ENCODE results near the gene MBNL2.

MBNL2 gene

GRCh38 chr13:97387890-97388289 is 165.8 kb downstream of the MBNL2 start:
- Histone ChIP-seq H3K4me3 (IDR thresholded peaks at IDR 0.05; ENCODE audit: insufficient read depth, low read depth, low read length) (no peak overlapping the region), H3K36me3 (ENCODE audit: insufficient read depth) (no peaks in the 10 kb centered on the region), H3K4me1 (ENCODE audit: low read depth, poor library complexity, severe bottlenecking) (no peaks in the 10 kb centered on the region), H3K79me2 (ENCODE audit: insufficient read depth, low read depth) (no peaks in the 10 kb centered on the region), H2AFZ (ENCODE audit: low read depth) (no peak overlapping the region), H3K4me2 (no peak overlapping the region), H3K27me3 (ENCODE audit: insufficient read depth, low read depth) (no peaks in the 10 kb centered on the region), H3K27ac (no peak overlapping the region), H4K20me1 (ENCODE audit: insufficient read depth) (no peaks in the 10 kb centered on the region), H3K9ac (no peak overlapping the region)
- no peak for TF ChIP-seq CTCF (conservative IDR thresholded peaks at IDR 0.05; ENCODE audit: low read depth, low read length)

GRCh38 chr13:97388373-97388772 is 166.2 kb downstream of the MBNL2 start:
- Histone ChIP-seq H3K36me3 (ENCODE audit: insufficient read depth) (no peaks in the 10 kb centered on the region), H3K27ac (no peak overlapping the region), H4K20me1 (ENCODE audit: insufficient read depth) (no peaks in the 10 kb centered on the region), H3K4me3 (IDR thresholded peaks at IDR 0.05; ENCODE audit: insufficient read depth, low read depth, low read length) (no peak overlapping the region), H2AFZ (ENCODE audit: low read depth) (no peak overlapping the region), H3K9ac (no peak overlapping the region), H3K4me2 (no peak overlapping the region), H3K79me2 (ENCODE audit: insufficient read depth, low read depth) (no peaks in the 10 kb centered on the region), H3K27me3 (ENCODE audit: insufficient read depth, low read depth) (no peaks in the 10 kb centered on the region), H3K4me1 (ENCODE audit: low read depth, poor library complexity, severe bottlenecking) (no peaks in the 10 kb centered on the region)
- no peak for TF ChIP-seq CTCF (conservative IDR thresholded peaks at IDR 0.05; ENCODE audit: low read depth, low read length)

- H3K4me1 ChIP-seq (ENCODE audit: low read depth, poor library complexity, severe bottlenecking) = no peaks in the 10 kb centered on the region
- H2AFZ ChIP-seq (ENCODE audit: low read depth) = no peak overlapping the region
- H3K9ac ChIP-seq = no peak overlapping the region
- H3K4me2 ChIP-seq = no peak overlapping the region
- H3K27me3 ChIP-seq (ENCODE audit: insufficient read depth, low read depth) = no peaks in the 10 kb centered on the region
- no peak overlapping the region for H3K27ac ChIP-seq
- no peaks in the 10 kb centered on the region for H3K79me2 ChIP-seq (ENCODE audit: insufficient read depth, low read depth)
- TF ChIP-seq CTCF (conservative IDR thresholded peaks at IDR 0.05; ENCODE audit: low read depth, low read length) = no peak
- H3K36me3 ChIP-seq (ENCODE audit: insufficient read depth) = no peaks in the 10 kb centered on the region
- no peak overlapping the region for H3K4me3 ChIP-seq (IDR thresholded peaks at IDR 0.05; ENCODE audit: insufficient read depth, low read depth, low read length)
- H4K20me1 ChIP-seq (ENCODE audit: insufficient read depth) = no peaks in the 10 kb centered on the region
Measured at GRCh38 chr13:97390941-97391600, 168.9 kb downstream of the MBNL2 start.

GRCh38 chr13:97392020-97392419 is 169.9 kb downstream of the MBNL2 start:
- no peaks in the 10 kb centered on the region for H3K27me3 ChIP-seq (ENCODE audit: insufficient read depth, low read depth)
- TF ChIP-seq CTCF (conservative IDR thresholded peaks at IDR 0.05; ENCODE audit: low read depth, low read length) = no peak
- no peaks in the 10 kb centered on the region for H3K79me2 ChIP-seq (ENCODE audit: insufficient read depth, low read depth)

More at GRCh38 chr13:97392020-97392419, 169.9 kb downstream of the MBNL2 start:
- H3K27ac ChIP-seq = no peak overlapping the region
- H4K20me1 ChIP-seq (ENCODE audit: insufficient read depth) = no peaks in the 10 kb centered on the region
- H3K9ac ChIP-seq = no peak overlapping the region
- H3K4me3 ChIP-seq (IDR thresholded peaks at IDR 0.05; ENCODE audit: insufficient read depth, low read depth, low read length) = no peak overlapping the region
- no peak overlapping the region for H3K4me2 ChIP-seq
- no peaks in the 10 kb centered on the region for H3K4me1 ChIP-seq (ENCODE audit: low read depth, poor library complexity, severe bottlenecking)
- H3K36me3 ChIP-seq (ENCODE audit: insufficient read depth) = no peaks in the 10 kb centered on the region
- no peak overlapping the region for H2AFZ ChIP-seq (ENCODE audit: low read depth)

All from KMS-11 (cell line).